Activated B cell treated with CpG ODN at 0.5 μM for 24 hours (primary cell): Measurements from ENCODE around the gene CPEB1. TPM values are rescaled to one million over a fixed set of nuclear protein-coding genes. Genes with fewer than 3 reads are reported as not detected.

ENCODE experiments used
- ATAC-seq: fragments of 200-7000 bp; cut with Tn5 transposase; one replicate; pipeline ENCODE4 v1.10.0; 2021; ENCODE audit warnings: low read depth, mild to moderate bottlenecking, moderate library complexity
- CTCF ChIA-PET: fragments of 350-600 bp; sonication (Branson Sonifier 250); formaldehyde crosslinking; loops from one replicate; lab custom pipeline; 2021; ENCODE audit warnings: antibody characterized with exemption; lab: Charles Lee
- POLR2A ChIA-PET: fragments of 350-600 bp; sonication (Branson Sonifier 250); formaldehyde crosslinking; loops from one replicate; lab custom pipeline; 2021; ENCODE audit warnings: antibody characterized with exemption; lab: Charles Lee
- DNase-seq: peaks from one replicate; pipeline ENCODE4 v3.0.0; 2022
- H3K27ac Mint-ChIP-seq: one replicate; pipeline ENCODE4 v1.8.0; 2020; ENCODE audit warnings: mixed read lengths
- H3K27me3 Mint-ChIP-seq: one replicate; pipeline ENCODE4 v1.8.0; 2021; ENCODE audit warnings: mixed read lengths
- H3K36me3 Mint-ChIP-seq: one replicate; pipeline ENCODE4 v1.8.0; 2021; ENCODE audit warnings: low read depth, mixed read lengths
- H3K4me1 Mint-ChIP-seq: one replicate; pipeline ENCODE4 v1.8.0; 2021; ENCODE audit warnings: mixed read lengths
- H3K4me3 Mint-ChIP-seq: one replicate; pipeline ENCODE4 v1.8.0; 2020; ENCODE audit warnings: mild to moderate bottlenecking, mixed read lengths
- H3K9me3 Mint-ChIP-seq: one replicate; pipeline ENCODE4 v1.8.0; 2020; ENCODE audit warnings: mixed read lengths
- CTCF ChIP-seq: fragments of 200-600 bp; IDR thresholded peaks from one replicate; pipeline ENCODE4 v1.8.0; 2022; ENCODE audit warnings: antibody characterized with exemption, mild to moderate bottlenecking
- intact Hi-C: fragments of 100-400 bp; cut with micrococcal nuclease; formaldehyde crosslinking; loops from one replicate; pipeline ENCODE4 v1.15.1; 2024
- total RNA-seq: library from RNA; stranded (reverse); gene quantifications from 2 replicates; pipeline ENCODE4 v1.2.3, GENCODE V29; 2022

Gene CPEB1
- total RNA-seq, 1 donor from 2014 or later = not detected

- Mint-ChIP-seq H3K36me3 (peaks cover 52% of the 10 kb centered on the region), H3K9me3 (no peaks in the 10 kb centered on the region), H3K4me3 (peak within 1 kb of the TSS; percentile 98), H3K4me1 (peaks cover 34% of the 10 kb centered on the region), H3K27ac (peak within 1 kb of the TSS; percentile 97), H3K27me3 (peaks cover 3% of the 10 kb centered on the region)
- peak; percentile 88 for TF ChIP-seq CTCF
- ChIA-PET CTCF (interaction anchor here (1.0 to 2.7 kb wide), 4 partner anchors 10 to 527 kb away, joined by 3 to 22 read pairs (median 6); partner anchors contain the start of genes BTBD1 and C15orf40), POLR2A (interaction anchor here (0.6 to 2.8 kb wide), 23 partner anchors 9 to 1248 kb away, joined by 3 to 44 read pairs (median 6); partner anchors contain the start of genes AP3B2, BTBD1, C15orf40 and EFL1)
- DNase-seq (peak; percentile 100), ATAC-seq (peak; percentile 95)
- intact Hi-C loops = loop anchor here (1.0 to 5.0 kb wide), 11 partner anchors 140 to 522 kb away; partner anchors contain the start of genes AP3B2, C15orf40, EFL1 and RAMAC
These were observed 106.8 kb downstream of the CPEB1 start, which contains the start of gene RPS17 for GRCh38 chr15:82540055-82540983. RPS17 (minus strand) TSS chr15:82540457; CDS start chr15:82540428, 29 bp downstream.

GRCh38 chr15:82539691-82540054 is 107.5 kb downstream of the CPEB1 start:
- H3K4me3 Mint-ChIP-seq = peak overlapping the region; percentile 98
- peaks cover under 1% of the 10 kb centered on the region for H3K9me3 Mint-ChIP-seq
- intact Hi-C loops = loop anchor here (1.0 to 5.0 kb wide), 11 partner anchors 141 to 523 kb away; partner anchors contain the start of genes AP3B2, C15orf40, EFL1 and RAMAC

GRCh38 chr15:82538961-82539690 is 108.0 kb downstream of the CPEB1 start:
- Mint-ChIP-seq H3K9me3 (peaks cover 4% of the 10 kb centered on the region), H3K36me3 (peaks cover 62% of the 10 kb centered on the region), H3K4me3 (peak overlapping the region; percentile 98), H3K27me3 (no peaks in the 10 kb centered on the region), H3K27ac (peak overlapping the region; percentile 97), H3K4me1 (peaks cover 34% of the 10 kb centered on the region)
- no peak for ATAC-seq
- TF ChIP-seq CTCF = no peak
- DNase-seq = no peak
- intact Hi-C loops = no loop called here
- ChIA-PET POLR2A (interaction anchor here (0.7 to 2.8 kb wide), 12 partner anchors 8 to 569 kb away, joined by 3 to 44 read pairs (median 14); partner anchors contain the start of genes BTBD1, C15orf40, EFL1 and RAMAC), CTCF (interaction anchor here (1.4 to 2.7 kb wide), 3 partner anchors 8 to 528 kb away, joined by 4 to 22 read pairs (median 5); partner anchors contain the start of genes BTBD1 and C15orf40)

More at GRCh38 chr15:82539691-82540054, 107.5 kb downstream of the CPEB1 start:
- no peak for TF ChIP-seq CTCF
- Mint-ChIP-seq H3K27ac (peak overlapping the region; percentile 97), H3K27me3 (no peaks in the 10 kb centered on the region), H3K36me3 (peaks cover 57% of the 10 kb centered on the region), H3K4me1 (peaks cover 34% of the 10 kb centered on the region)
- ChIA-PET POLR2A (interaction anchor here (0.6 to 2.8 kb wide), 19 partner anchors 9 to 1248 kb away, joined by 3 to 44 read pairs (median 6); partner anchors contain the start of genes AP3B2, BTBD1, C15orf40 and EFL1), CTCF (interaction anchor here (1.4 to 2.7 kb wide), 3 partner anchors 9 to 527 kb away, joined by 4 to 22 read pairs (median 9); partner anchors contain the start of genes BTBD1 and C15orf40)
- ATAC-seq = no peak
- no peak for DNase-seq

GRCh38 chr15:82537351-82537908 is 109.7 kb downstream of the CPEB1 start:
- H3K9me3 Mint-ChIP-seq = peaks cover 4% of the 10 kb centered on the region
- TF ChIP-seq CTCF = no peak
- no peaks in the 10 kb centered on the region for H3K27me3 Mint-ChIP-seq
- POLR2A ChIA-PET = interaction anchor here (1.7 kb wide), 1 partner anchor 474 kb away, joined by 5 read pairs; the partner anchor contains the start of gene C15orf40
- no peak for DNase-seq
- CTCF ChIA-PET = interaction anchor here (1.0 to 1.5 kb wide), 2 partner anchors 462 to 474 kb away, joined by 3 to 5 read pairs; partner anchors contain the start of gene C15orf40
- ATAC-seq = no peak
- peaks cover 34% of the 10 kb centered on the region for H3K4me1 Mint-ChIP-seq
- peak overlapping the region; percentile 64 for H3K4me3 Mint-ChIP-seq
- H3K36me3 Mint-ChIP-seq = peaks cover 70% of the 10 kb centered on the region
- intact Hi-C loops = no loop called here
- H3K27ac Mint-ChIP-seq = no peak overlapping the region
